Stimulated activated CD8-positive, alpha-beta memory T cell treated with anti-CD3 and anti-CD28 coated beads, Interleukin-12 subunit alpha, Interleukin-12 subunit beta, amount 100 ng/mL, for 1 hour (primary cell): ENCODE data around the gene HIVEP3.

Experiments
- DNase-seq: peaks from one replicate; pipeline ENCODE4 v3.0.0-alpha.2; 2020; ENCODE audit warnings: low read depth

Gene HIVEP3

DNA sequence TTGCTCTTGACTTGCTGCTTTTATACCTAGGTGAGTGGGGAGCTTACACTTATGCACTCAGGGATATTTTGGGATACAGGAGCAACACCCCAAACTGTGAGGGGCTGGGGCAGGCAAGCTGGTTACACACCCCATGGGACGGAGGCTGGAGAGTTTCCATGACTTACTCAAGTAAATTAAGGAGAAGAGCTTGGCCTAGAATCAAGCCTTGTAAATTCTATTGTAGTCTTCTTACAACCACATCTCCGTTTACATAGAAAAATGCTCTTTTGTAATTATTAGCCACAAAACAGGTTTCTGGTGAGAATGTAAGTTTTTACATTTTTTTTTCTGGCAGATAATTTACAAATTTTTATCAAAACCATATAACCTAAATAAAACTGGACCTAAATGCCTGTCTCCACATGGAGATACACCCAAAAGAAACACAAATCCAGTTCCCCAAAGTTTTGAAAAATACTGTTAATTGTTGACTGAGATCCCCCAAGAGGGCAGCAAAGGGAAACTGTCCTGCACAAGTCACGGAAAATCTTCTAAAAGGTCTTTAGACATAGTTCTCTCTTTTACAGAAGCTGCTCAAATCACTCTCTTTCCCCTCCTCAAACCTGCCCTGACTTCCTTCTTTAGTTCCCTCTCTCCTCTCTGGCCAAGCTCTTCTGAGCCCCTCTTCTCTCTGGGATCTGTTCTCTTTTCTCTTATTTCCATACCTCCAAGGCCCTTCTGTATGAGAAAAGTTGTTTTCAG is 134.0 kb downstream of the HIVEP3 start:
- DNase-seq, result no peak

DNA sequence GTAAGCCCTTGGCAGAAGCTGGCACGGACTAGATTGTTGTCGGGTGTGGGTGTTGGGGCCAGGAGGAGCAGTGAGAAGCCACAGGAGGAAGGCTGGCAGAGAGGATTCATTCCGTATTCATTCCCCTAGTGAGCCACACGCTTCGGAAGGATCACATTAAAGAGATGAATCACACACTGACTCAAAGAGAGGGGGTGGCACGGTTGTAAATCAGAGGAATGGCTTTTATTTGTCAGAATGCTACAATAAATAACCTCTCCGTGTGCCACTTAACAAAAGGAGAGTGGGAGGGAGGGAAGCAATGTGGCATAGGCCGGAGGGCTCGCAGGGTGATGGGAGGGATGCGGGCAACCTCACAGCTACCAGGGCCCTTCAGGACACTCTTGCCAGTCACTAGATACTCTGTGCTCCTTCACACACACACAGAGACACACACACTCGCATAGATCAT is 135.5 kb downstream of the HIVEP3 start:
- DNase-seq, result no peak

DNA sequence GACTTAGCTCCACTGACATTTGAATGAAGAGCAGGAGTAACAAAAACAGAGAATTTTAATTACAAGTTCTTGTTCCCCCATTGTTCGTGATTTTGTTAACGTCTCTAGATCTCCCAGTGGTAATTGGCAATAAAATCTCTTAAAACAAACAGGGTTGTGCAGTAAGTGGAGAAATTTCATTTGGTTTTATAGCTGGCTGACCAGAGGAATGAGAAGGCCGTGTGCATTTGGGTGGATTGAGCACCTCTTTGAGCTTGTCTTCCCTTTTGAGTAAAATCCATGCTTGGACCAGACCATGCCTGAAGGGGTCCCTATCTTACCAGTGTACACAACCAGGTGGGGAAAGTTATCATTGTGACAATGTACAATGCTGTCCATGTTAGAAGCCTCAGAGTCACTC is 137.8 kb downstream of the HIVEP3 start:
- DNase-seq, result no peak

DNA sequence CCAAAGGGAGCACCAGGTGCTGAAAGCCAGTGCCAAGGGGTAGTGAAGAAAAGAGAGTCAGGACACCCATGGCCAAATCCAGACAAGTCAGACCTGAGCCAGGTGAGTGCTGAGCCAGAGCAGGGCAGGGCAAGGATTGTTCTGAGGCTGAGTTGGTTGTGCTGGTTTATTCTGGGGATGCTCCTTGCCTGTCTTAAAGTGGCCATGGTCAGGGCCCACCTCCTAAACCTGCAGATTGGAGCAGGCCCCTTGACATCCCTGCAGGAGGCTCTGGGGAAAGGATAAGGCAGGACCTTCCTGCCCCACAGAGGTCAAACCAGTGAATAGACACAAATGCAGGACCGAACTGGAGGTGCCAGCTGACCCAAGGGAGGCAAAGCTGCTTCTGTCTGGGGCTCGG is 138.4 kb downstream of the HIVEP3 start:
- no peak for DNase-seq

DNA sequence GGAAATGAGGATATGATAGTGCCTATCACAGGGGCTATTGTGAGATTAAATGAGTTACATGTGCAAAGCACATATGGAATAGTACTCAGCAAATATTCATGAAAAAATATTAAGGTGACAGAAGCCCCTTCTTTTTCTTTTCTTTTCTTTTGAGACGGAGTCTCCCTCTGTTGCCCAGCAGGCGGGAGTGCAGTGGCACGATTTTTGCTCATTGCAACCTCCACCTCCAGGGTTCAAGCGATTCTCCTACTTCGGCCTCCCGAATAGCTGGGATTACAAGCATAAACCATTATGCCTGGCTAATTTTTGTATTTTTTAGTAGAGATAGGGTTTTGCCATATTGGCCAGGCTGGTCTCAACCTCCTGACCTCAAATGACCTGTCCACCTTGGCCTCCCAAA is 139.4 kb downstream of the HIVEP3 start:
- no peak for DNase-seq

GRCh38 chr1:41777695-41778094 is 141.0 kb downstream of the HIVEP3 start:
- DNase-seq, result no peak

DNA sequence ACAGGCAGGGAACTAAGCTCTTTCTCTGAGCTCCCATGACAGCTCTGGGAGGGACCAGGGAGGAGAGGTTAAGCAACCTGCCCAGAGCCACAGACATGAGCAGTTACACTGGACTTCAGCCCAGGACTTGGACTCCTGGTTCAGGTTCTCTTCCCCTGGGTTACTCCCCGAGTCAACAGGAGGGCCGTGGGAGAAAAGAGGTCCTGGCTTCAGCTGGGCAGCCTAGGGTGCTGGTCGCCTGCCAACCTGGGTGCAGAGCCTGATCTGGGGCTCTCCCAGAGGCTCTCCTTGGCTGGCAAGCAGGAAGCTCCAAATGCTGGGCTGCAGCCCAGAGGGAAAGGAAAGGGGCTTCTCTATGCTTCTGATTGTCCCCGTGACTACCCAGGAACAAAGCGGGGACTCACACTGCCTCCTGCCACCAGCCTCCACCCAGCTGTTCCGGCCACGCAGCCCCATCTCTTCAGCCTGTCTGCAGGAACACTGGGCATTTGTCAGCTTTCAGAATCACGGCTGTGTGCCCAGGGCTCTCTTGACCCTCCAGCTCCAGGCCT is 141.8 kb downstream of the HIVEP3 start:
- no peak for DNase-seq

GRCh38 chr1:41775956-41776585 is 142.7 kb downstream of the HIVEP3 start:
- DNase-seq, result no peak

GRCh38 chr1:41774471-41774990 is 144.2 kb downstream of the HIVEP3 start:
- no peak for DNase-seq

- no peak for DNase-seq
Measured at GRCh38 chr1:41773842-41774241, 144.9 kb downstream of the HIVEP3 start.

DNA sequence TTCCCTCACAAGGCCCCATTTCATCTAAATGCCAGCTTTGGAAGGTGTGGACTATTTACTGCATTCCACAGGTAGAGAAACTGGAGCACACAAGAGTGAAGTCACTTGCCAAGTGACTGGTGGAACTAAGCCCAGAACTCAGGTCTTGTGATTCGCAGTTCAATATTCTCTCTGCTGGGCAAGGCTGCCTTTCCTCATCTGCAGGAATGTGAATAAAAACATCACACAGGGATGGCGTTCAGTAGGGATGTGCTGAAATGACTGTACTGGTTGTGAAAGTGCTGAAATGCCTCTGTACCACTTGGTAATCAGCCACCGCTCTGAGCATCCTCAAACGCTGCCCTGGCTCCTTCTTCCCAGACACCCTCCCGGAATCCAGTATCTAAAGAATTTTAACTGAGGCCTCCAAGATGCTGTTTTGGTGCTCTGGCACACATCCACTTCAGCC is 145.6 kb downstream of the HIVEP3 start:
- no peak for DNase-seq

DNA sequence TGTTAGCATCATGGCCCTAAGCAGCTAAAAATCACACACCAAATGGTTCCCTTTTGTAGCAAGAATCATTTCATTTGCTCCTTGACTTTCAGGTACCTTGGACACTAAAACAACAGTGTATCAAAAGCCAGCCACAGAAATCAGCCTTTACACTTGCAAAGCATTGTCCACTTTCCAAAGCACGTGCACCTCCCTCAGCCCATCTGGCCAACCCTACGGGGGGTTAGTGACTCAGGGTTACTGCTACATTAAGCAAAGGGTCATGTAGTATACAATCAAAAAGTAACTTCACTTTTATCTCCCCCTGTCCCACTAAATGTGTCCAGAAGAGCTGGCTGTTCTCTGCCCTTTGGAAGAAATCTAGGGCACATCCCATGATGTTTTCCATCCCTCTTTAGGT is 149.7 kb downstream of the HIVEP3 start:
- DNase-seq, result no peak

DNA sequence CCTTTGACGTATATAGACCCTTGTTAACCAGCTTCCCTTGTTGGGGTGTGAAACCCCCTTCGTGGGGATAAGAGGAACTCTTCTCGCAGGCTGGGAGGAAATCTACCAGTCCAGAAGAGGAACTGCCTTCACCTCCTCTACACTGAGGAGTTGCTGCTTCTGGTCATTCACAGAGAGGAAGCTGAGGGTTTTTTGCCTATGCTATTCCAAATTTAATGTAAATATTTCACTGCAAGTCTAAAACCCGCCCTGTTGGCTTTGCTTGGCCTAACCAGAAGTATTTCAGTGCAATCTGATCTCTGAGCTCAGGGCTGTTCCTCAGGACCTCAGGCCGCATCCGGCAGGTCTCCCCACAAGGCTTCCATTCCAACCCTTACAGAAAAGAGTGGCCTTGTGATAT is 150.1 kb downstream of the HIVEP3 start:
- DNase-seq, result no peak

DNA sequence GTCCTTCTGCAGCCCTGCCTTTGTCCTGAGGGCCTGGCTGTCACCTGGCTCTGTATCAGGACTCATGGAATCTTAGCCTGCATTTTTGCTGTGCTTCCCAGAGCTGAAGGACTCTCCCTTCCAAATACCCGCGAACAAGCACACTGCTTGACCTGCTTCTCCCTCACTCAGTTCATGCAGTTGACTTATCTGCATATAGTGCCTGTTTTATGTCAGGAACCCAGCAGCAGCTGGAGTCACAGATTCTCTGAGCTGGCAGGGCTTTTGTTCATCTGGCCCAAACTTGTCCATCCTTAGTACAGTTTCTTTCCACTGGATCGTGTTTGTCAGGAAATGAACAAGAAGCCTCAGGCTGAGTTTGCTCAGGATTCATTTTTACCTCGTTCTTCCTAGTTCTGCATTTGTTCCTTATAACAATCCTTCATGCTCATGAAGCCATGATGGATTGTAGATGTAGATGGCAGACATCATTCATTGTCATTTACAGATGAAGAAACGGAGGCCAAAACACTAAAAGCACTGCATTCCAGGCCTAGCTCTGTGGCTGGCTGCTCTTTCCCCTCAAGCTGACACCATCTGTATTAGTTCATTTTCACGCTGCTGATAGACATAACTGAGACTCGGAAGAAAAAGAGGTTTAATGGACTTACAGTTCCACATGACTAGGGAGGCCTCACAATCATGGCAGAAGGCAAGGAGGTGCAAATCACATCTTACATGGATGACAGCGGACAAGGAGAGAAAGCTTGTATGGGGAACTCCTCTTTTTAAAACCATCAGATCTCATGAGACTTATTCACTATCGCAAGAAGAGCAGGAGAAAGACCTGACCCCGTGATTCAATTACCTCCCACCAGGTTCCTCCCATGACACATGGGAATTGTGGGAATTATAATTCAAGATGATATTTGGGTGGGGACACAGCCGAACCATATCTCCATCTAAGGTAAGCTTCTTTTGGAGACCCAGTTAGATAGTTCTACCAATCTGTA is 150.9 kb downstream of the HIVEP3 start:
- no peak for DNase-seq

DNA sequence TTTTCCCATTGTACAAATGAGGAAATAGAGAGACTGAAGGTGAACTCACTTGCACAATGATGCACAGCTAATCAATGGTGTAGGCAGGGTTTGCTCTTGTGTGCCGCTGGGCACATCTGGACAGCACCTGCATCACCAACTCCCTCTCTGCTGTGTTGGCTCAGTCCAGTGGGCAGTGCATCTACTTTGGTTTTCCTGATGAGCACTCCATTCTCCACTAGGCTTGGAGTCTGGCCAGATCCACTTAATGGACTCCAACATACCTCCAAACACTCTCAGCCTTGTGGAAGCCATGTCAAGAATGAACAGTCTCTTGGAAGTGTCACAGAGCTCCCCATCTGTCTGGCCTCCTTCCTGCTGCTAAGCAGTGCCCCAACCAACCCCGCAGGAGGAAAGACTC is 152.2 kb downstream of the HIVEP3 start:
- DNase-seq, result no peak

DNA sequence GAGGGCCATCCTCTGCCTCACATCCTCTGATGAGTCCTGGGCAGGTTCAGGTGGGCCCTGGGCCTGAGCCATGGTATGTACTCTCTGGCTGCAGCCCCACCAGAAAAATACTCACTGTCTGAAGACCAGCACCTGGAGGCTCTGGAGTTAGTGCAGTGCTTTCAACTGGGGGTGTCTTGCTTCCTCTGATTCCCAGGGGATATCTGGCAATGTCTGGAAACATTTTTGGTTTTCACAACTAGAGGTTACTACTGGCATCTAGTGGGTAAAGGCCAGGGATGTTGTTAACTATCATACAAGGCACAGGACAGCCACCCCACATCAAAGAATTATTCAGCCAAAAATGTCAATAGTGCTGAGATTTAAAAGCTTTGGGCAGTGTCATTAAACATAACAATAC is 152.7 kb downstream of the HIVEP3 start:
- DNase-seq, result no peak

DNA sequence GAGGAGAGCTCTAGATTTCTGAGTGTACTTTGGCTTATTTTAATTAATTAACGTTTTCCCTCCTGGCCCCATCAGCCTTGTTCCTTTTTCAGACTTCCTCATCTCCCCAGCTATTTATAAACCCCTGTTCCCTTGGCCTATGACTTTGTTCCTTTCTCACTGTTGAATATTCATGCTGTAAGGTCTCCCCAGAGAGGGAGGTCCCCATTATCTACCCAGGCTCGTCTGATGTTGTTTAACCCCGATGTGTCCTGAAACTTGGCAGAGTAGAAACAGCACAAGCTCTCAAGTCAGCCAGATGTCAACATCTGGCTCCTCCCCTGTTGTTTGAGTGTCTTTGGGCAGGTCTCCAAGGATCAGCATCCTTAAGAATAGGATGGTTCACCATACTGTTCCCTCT is 153.6 kb downstream of the HIVEP3 start:
- DNase-seq, result no peak

- DNase-seq, result no peak
Measured at GRCh38 chr1:41764656-41765055, 154.1 kb downstream of the HIVEP3 start.

- DNase-seq, result no peak
Measured at GRCh38 chr1:41762777-41763176, 155.9 kb downstream of the HIVEP3 start.

- DNase-seq, result no peak
Measured at GRCh38 chr1:41762251-41762650, 156.5 kb downstream of the HIVEP3 start.

DNA sequence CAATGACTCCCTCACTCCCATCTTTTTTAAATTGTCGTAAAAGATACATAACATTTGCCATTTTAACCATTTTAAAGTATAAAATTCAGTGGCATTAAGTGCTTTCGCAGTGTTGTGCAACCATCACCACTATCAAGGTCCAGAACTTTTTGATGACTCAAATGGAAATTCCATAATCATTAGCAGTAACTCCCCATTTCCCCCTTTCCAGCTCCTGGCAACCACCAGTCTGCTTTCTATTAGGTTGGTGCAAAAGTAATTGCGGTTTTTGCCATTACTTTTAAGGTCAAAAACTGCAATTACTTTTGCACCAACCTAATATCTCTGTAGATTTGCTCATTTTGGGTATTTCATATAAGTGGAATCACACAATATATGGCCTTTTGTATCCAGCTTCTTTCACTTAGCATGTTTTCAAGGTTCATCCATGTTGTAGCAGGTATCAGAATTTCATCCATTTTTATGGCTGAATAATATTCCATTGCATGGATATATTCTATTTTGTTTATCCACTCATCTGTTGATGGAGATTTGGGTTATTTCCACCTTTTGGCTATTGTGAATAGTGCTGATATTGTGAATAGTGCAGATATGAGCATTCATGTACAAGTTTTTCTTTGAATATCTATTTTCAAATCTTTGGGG is 159.7 kb downstream of the HIVEP3 start:
- no peak for DNase-seq

DNA sequence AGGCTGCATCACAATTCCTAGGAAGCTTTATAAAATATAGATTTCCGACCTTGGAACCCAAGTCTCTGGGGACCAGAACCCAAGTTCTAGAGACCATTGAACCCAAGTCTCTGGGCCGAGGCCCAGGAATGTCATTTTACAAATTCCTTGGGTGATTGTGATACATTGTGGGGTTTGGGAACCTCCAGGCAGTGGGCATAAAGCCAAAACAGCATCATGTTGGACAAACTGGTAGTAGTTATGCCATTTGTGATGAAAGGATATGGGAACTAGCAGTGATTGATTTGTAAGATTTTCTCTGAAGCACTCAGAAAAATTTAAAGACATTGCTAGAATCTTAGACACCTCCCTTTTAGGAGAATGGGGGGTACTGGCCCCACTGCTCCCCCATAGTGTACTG is 160.2 kb downstream of the HIVEP3 start:
- no peak for DNase-seq
